NB4 (cell line): ENCODE measurements around the gene ICE2.

Experiments
- DNase-seq: peaks from one replicate; pipeline ENCODE4 v3.0.0; 2010; ENCODE audit warnings: low read depth
- H3K4me3 ChIP-seq: one replicate; pipeline ENCODE4 v1.5.1; 2011; ENCODE audit warnings: mild to moderate bottlenecking, low read depth, low read length, moderate library complexity
- CTCF ChIP-seq: IDR thresholded peaks from one replicate; pipeline ENCODE4 v1.5.1; 2012; ENCODE audit warnings: low read depth, low read length
- MAX ChIP-seq: IDR thresholded peaks from 2 replicates; pipeline ENCODE4 v1.6.1; 2011; ENCODE audit warnings: low read depth, low read length
- MYC ChIP-seq: IDR thresholded peaks from 2 replicates; pipeline ENCODE4 v1.6.1; 2011; ENCODE audit warnings: low read depth, low read length
- POLR2A ChIP-seq: IDR thresholded peaks from 2 replicates; pipeline ENCODE4 v1.6.1; 2011; ENCODE audit warnings: mild to moderate bottlenecking; ENCODE audit not compliant: insufficient read length; ENCODE audit errors: extremely low read depth

The ICE2 gene

GRCh38 chr15:60372227-60372626 is 106.7 kb downstream of the ICE2 start:
- TF ChIP-seq POLR2A (no peak), MAX (no peak), MYC (no peak), CTCF (no peak)
- no peak overlapping the region for H3K4me3 ChIP-seq
- no peak for DNase-seq

- DNase-seq: no peak
- H3K4me3 ChIP-seq: no peak overlapping the region
- TF ChIP-seq MAX (no peak), POLR2A (no peak), CTCF (no peak), MYC (no peak)
Measured at GRCh38 chr15:60371175-60372051, 107.5 kb downstream of the ICE2 start.

- TF ChIP-seq CTCF: no peak
- no peak for TF ChIP-seq MYC
- TF ChIP-seq POLR2A: no peak
- no peak for TF ChIP-seq MAX
- DNase-seq: no peak
- H3K4me3 ChIP-seq: no peak overlapping the region
Measured at GRCh38 chr15:60370869-60371136, 108.1 kb downstream of the ICE2 start.

- TF ChIP-seq MAX (no peak), POLR2A (no peak)
- H3K4me3 ChIP-seq: no peak overlapping the region
- no peak for DNase-seq
Measured at GRCh38 chr15:60370105-60370868, 108.7 kb downstream of the ICE2 start.

- TF ChIP-seq POLR2A: no peak
- no peak for TF ChIP-seq MYC
- no peak for TF ChIP-seq CTCF
- TF ChIP-seq MAX: no peak
Measured at GRCh38 chr15:60369696-60370095, 109.2 kb downstream of the ICE2 start.

More at GRCh38 chr15:60369696-60370095, 109.2 kb downstream of the ICE2 start:
- no peak for DNase-seq
- no peak overlapping the region for H3K4me3 ChIP-seq
